Mesothelial cell of epicardium (in vitro differentiated cells): Measurements from ENCODE around the gene ATF7IP2. TPM values are rescaled to one million over a fixed set of nuclear protein-coding genes. Genes with fewer than 3 reads are reported as not detected.
"Not testable (repeated sequence)": the region's sequence is repeated elsewhere in the genome, so short reads cannot be mapped to it uniquely, and the experiment has no call there.

Experiments
- DNase-seq, 2 experiments: peaks; one replicate each; pipeline ENCODE4 v3.0.0; 2021; ENCODE audit warnings: low spot score in 2 of 2; ENCODE audit not compliant: unreplicated experiment in 2 of 2
- H3K27ac Mint-ChIP-seq: 2 replicates; pipeline ENCODE4 v1.8.0; 2021; ENCODE audit warnings: mixed read lengths
- H3K27me3 Mint-ChIP-seq: 2 replicates; pipeline ENCODE4 v1.8.0; 2021; ENCODE audit warnings: low read depth, mixed read lengths
- H3K36me3 Mint-ChIP-seq: 2 replicates; pipeline ENCODE4 v1.8.0; 2021; ENCODE audit warnings: mixed read lengths
- H3K4me1 Mint-ChIP-seq: 2 replicates; pipeline ENCODE4 v1.8.0; 2021; ENCODE audit warnings: mixed read lengths
- H3K4me3 Mint-ChIP-seq: 2 replicates; pipeline ENCODE4 v1.8.0; 2021; ENCODE audit warnings: mild to moderate bottlenecking, moderate library complexity, mixed read lengths
- H3K9me3 Mint-ChIP-seq: 2 replicates; pipeline ENCODE4 v1.8.0; 2021; ENCODE audit warnings: mixed read lengths
- total RNA-seq: library from RNA; stranded (reverse); gene quantifications from 3 replicates; pipeline ENCODE4 v1.2.1, GENCODE V29; 2021
- TF ChIP-seq, protein P1 (sequence below): fragments of 200-600 bp; sonication (generic); IDR thresholded peaks from one replicate; pipeline ENCODE4 v1.5.0; 2021; ENCODE audit warnings: antibody characterized with exemption; ENCODE audit not compliant: unreplicated experiment

ATF7IP2 gene
- total RNA-seq, 1 donor from 2014 or later, result 50.9 TPM

- Mint-ChIP-seq H3K27ac (no peak overlapping the region), H3K27me3 (no peaks in the 10 kb centered on the region), H3K4me1 (no peaks in the 10 kb centered on the region), H3K9me3 (peaks cover 35% of the 10 kb centered on the region), H3K4me3 (no peak overlapping the region), H3K36me3 (peaks cover 69% of the 10 kb centered on the region)
- DNase-seq, result no peak
- TF ChIP-seq, protein P1, sequence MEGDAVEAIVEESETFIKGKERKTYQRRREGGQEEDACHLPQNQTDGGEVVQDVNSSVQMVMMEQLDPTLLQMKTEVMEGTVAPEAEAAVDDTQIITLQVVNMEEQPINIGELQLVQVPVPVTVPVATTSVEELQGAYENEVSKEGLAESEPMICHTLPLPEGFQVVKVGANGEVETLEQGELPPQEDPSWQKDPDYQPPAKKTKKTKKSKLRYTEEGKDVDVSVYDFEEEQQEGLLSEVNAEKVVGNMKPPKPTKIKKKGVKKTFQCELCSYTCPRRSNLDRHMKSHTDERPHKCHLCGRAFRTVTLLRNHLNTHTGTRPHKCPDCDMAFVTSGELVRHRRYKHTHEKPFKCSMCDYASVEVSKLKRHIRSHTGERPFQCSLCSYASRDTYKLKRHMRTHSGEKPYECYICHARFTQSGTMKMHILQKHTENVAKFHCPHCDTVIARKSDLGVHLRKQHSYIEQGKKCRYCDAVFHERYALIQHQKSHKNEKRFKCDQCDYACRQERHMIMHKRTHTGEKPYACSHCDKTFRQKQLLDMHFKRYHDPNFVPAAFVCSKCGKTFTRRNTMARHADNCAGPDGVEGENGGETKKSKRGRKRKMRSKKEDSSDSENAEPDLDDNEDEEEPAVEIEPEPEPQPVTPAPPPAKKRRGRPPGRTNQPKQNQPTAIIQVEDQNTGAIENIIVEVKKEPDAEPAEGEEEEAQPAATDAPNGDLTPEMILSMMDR, result no peak
Measured at GRCh38 chr16:10453159-10453510, 67.3 kb downstream of the ATF7IP2 start.

DNA sequence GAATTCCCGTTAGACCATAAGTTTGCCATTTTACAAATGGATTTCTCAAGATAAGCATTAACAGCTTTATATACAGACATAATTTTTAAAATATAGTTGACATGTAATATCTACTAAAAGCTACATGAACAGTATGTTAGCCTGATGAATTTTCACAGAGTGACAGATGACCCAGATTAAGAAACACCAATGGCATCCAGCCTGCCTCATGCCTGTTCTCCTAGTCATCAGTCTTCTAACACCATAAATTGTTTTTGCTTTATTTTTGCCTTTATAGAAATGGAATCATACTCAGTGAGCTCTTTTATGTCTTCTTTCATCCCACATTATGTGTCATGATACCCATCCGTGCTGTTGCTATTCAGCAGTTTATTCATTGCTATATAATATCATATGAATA, 80.0 kb downstream of the ATF7IP2 start:
- Mint-ChIP-seq H3K4me3 (no peak overlapping the region), H3K27me3 (no peaks in the 10 kb centered on the region), H3K9me3 (peaks cover 4% of the 10 kb centered on the region), H3K36me3 (peaks cover 43% of the 10 kb centered on the region), H3K27ac (no peak overlapping the region), H3K4me1 (peaks cover 12% of the 10 kb centered on the region)
- TF ChIP-seq, protein P1, result no peak
- DNase-seq, result no peak

- Mint-ChIP-seq H3K4me3 (no peak overlapping the region), H3K27me3 (no peaks in the 10 kb centered on the region), H3K4me1 (peaks cover 12% of the 10 kb centered on the region), H3K9me3 (peaks cover 4% of the 10 kb centered on the region), H3K36me3 (peaks cover 45% of the 10 kb centered on the region), H3K27ac (no peak overlapping the region)
- DNase-seq, result no peak
- TF ChIP-seq, protein P1, result no peak
Measured at GRCh38 chr16:10466313-10466712, 80.5 kb downstream of the ATF7IP2 start.

DNA sequence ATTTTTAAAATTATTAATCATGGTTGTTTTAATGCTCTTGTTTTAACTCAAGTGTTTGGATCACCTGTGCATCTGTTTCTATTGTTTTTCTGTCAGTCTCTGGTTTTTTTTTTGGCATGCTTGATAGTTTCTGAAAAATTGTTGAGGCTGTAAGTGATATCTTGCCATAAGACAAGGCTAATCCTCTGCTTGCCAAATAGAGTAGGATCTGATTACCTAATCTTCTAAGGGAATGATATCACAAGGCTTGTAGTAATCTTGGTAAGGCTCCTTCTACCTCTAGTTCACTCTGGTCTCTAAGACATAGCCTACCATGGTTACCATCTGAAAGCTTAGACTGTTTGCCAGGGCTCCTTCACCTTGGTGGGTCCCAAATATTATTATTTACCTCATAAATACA, 81.0 kb downstream of the ATF7IP2 start:
- TF ChIP-seq, protein P1, result no peak
- peaks cover 4% of the 10 kb centered on the region for H3K9me3 Mint-ChIP-seq
- H3K4me3 Mint-ChIP-seq, result no peak overlapping the region
- H3K4me1 Mint-ChIP-seq, result peaks cover 12% of the 10 kb centered on the region
- no peaks in the 10 kb centered on the region for H3K27me3 Mint-ChIP-seq
- DNase-seq, result no peak
- peaks cover 44% of the 10 kb centered on the region for H3K36me3 Mint-ChIP-seq
- H3K27ac Mint-ChIP-seq, result no peak overlapping the region

- not testable (repeated sequence) for H3K27me3 Mint-ChIP-seq, H3K4me1 Mint-ChIP-seq, H3K4me3 Mint-ChIP-seq, DNase-seq, H3K27ac Mint-ChIP-seq
- Mint-ChIP-seq H3K9me3 (peaks cover 25% of the 10 kb centered on the region), H3K36me3 (peaks cover 46% of the 10 kb centered on the region)
Measured at GRCh38 chr16:10476636-10477035, 90.8 kb downstream of the ATF7IP2 start.

DNA sequence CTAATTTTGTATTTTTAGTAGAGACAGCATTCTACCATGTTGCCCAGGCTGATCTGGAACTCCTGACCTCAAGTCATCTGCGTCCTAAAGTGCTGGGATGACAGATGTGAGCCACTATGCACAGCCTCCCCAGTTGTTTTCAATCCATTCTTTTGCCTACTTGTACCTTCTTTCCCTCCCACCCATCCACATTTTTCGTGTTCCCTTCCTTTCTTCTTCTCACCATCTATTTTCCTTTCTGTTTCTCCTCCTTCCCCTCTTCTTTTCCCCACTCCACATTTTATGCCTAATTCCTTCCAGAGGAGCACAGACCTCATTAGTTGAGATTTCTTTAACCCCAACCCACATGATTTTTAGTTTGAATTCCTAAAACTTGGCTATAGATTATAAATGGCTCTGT, 94.3 kb downstream of the ATF7IP2 start:
- no peaks in the 10 kb centered on the region for H3K4me1 Mint-ChIP-seq
- no peaks in the 10 kb centered on the region for H3K27me3 Mint-ChIP-seq
- TF ChIP-seq, protein P1, result no peak
- H3K4me3 Mint-ChIP-seq, result no peak overlapping the region
- H3K9me3 Mint-ChIP-seq, result peaks cover 18% of the 10 kb centered on the region
- H3K36me3 Mint-ChIP-seq, result peaks cover 53% of the 10 kb centered on the region
- H3K27ac Mint-ChIP-seq, result no peak overlapping the region
- no peak for DNase-seq
